Measurements from ENCODE around the gene CHST6.

The CHST6 gene

GRCh38 chr16:75537776-75538175 is 42.5 kb upstream of the CHST6 start:
- Histone ChIP-seq H2BK5ac (ENCODE audit: low read depth, low read length, poor library complexity, severe bottlenecking) (no peak overlapping the region), H3K27ac (ENCODE audit: low read length, poor library complexity, severe bottlenecking) (no peak overlapping the region), H3K79me1 (replicated peaks; ENCODE audit: low read length, poor library complexity, severe bottlenecking) (no peaks in the 10 kb centered on the region), H4K91ac (ENCODE audit: low read length) (no peak overlapping the region), H3K18ac (ENCODE audit: low read depth in 1 of 2, low read length in 2 of 2) (no peak overlapping the region), H3K4me2 (ENCODE audit: low read length, poor library complexity, severe bottlenecking) (no peak overlapping the region), H2AK5ac (ENCODE audit: low read length, severe bottlenecking) (no peak overlapping the region), H3K4ac (ENCODE audit: low read depth in 1 of 2, low read length in 2 of 2) (no peak overlapping the region), H2BK120ac (ENCODE audit: low read depth, low read length) (no peak overlapping the region), H3K9me3 (ENCODE audit: control insufficient read depth, low read length) (no peaks in the 10 kb centered on the region), H3K4me1 (ENCODE audit: control insufficient read depth, insufficient read depth, low read depth, low read length) (peaks cover 8% of the 10 kb centered on the region), H2AFZ (ENCODE audit: low read depth, low read length) (no peak overlapping the region), H3K14ac (ENCODE audit: low read length in 2 of 2) (no peak overlapping the region), H3K36me3 (ENCODE audit: control insufficient read depth in 1 of 2, insufficient read depth in 2 of 2, low read depth in 1 of 2, low read length in 2 of 2) (peaks cover 0 to 9% of the 10 kb centered on the region in 2 experiments), H3K4me3 (ENCODE audit: insufficient read depth in 1 of 2, low read depth in 1 of 2, low read length in 2 of 2) (no peak overlapping the region), H2BK15ac (ENCODE audit: low read depth, poor library complexity, severe bottlenecking) (no peak overlapping the region), H3K23ac (ENCODE audit: low read length in 2 of 2) (no peak overlapping the region), H3K9ac (ENCODE audit: low read length) (no peak overlapping the region), H4K8ac (ENCODE audit: low read length) (no peak overlapping the region), H2BK12ac (ENCODE audit: low read length in 2 of 2) (no peak overlapping the region), H3K27me3 (ENCODE audit: control insufficient read depth in 1 of 2, insufficient read depth in 1 of 2, low read length in 2 of 2) (peaks cover 0 to 11% of the 10 kb centered on the region in 2 experiments)
- DNase-seq = no peak
- WGBS = 93% methylated on average over 2 of the region's 4 CpGs

GRCh38 chr16:75535901-75536300 is 40.7 kb upstream of the CHST6 start, which contains the start of gene CHST5:
Gene CHST5, minus strand, starts transcription at chr16:75536108. Its CDS starts 5,724 bp downstream, at chr16:75530384.
- Histone ChIP-seq H3K4ac (ENCODE audit: low read depth in 1 of 2, low read length in 2 of 2) (no peak within 1 kb of the TSS), H3K4me1 (ENCODE audit: control insufficient read depth, insufficient read depth, low read depth, low read length) (peaks cover 8% of the 10 kb centered on the region), H3K27me3 (ENCODE audit: control insufficient read depth in 1 of 2, insufficient read depth in 1 of 2, low read length in 2 of 2) (peaks cover 14 to 25% of the 10 kb centered on the region in 2 experiments), H2BK15ac (ENCODE audit: low read depth, poor library complexity, severe bottlenecking) (no peak within 1 kb of the TSS), H2AK5ac (ENCODE audit: low read length, severe bottlenecking) (no peak within 1 kb of the TSS), H3K27ac (ENCODE audit: low read length, poor library complexity, severe bottlenecking) (no peak within 1 kb of the TSS), H3K18ac (ENCODE audit: low read depth in 1 of 2, low read length in 2 of 2) (no peak within 1 kb of the TSS), H3K9ac (ENCODE audit: low read length) (no peak within 1 kb of the TSS), H4K91ac (ENCODE audit: low read length) (no peak within 1 kb of the TSS), H3K23ac (ENCODE audit: low read length in 2 of 2) (no peak within 1 kb of the TSS), H2BK5ac (ENCODE audit: low read depth, low read length, poor library complexity, severe bottlenecking) (no peak within 1 kb of the TSS), H2BK12ac (ENCODE audit: low read length in 2 of 2) (no peak within 1 kb of the TSS), H3K14ac (ENCODE audit: low read length in 2 of 2) (no peak within 1 kb of the TSS), H3K9me3 (ENCODE audit: control insufficient read depth, low read length) (no peaks in the 10 kb centered on the region), H3K4me2 (ENCODE audit: low read length, poor library complexity, severe bottlenecking) (no peak within 1 kb of the TSS), H2BK120ac (ENCODE audit: low read depth, low read length) (no peak within 1 kb of the TSS), H4K8ac (ENCODE audit: low read length) (no peak within 1 kb of the TSS), H3K4me3 (ENCODE audit: insufficient read depth in 1 of 2, low read depth in 1 of 2, low read length in 2 of 2) (no peak within 1 kb of the TSS), H3K79me1 (replicated peaks; ENCODE audit: low read length, poor library complexity, severe bottlenecking) (no peaks in the 10 kb centered on the region), H3K36me3 (ENCODE audit: control insufficient read depth in 1 of 2, insufficient read depth in 2 of 2, low read depth in 1 of 2, low read length in 2 of 2) (peaks cover 0 to 3% of the 10 kb centered on the region in 2 experiments), H2AFZ (ENCODE audit: low read depth, low read length) (no peak within 1 kb of the TSS)
- WGBS = 86% methylated on average over 5 of the region's 7 CpGs
- DNase-seq = no peak

- Histone ChIP-seq H2AK5ac (ENCODE audit: low read length, severe bottlenecking) (no peak overlapping the region), H3K27ac (ENCODE audit: low read length, poor library complexity, severe bottlenecking) (no peak overlapping the region), H3K18ac (ENCODE audit: low read depth in 1 of 2, low read length in 2 of 2) (no peak overlapping the region), H3K4me1 (ENCODE audit: control insufficient read depth, insufficient read depth, low read depth, low read length) (peaks cover 8% of the 10 kb centered on the region), H3K4ac (ENCODE audit: low read depth in 1 of 2, low read length in 2 of 2) (no peak overlapping the region), H2BK120ac (ENCODE audit: low read depth, low read length) (no peak overlapping the region), H3K9me3 (ENCODE audit: control insufficient read depth, low read length) (no peaks in the 10 kb centered on the region), H4K91ac (ENCODE audit: low read length) (no peak overlapping the region), H3K79me1 (replicated peaks; ENCODE audit: low read length, poor library complexity, severe bottlenecking) (no peaks in the 10 kb centered on the region), H3K27me3 (ENCODE audit: control insufficient read depth in 1 of 2, insufficient read depth in 1 of 2, low read length in 2 of 2) (peaks cover 14 to 25% of the 10 kb centered on the region in 2 experiments), H3K9ac (ENCODE audit: low read length) (no peak overlapping the region), H2BK5ac (ENCODE audit: low read depth, low read length, poor library complexity, severe bottlenecking) (no peak overlapping the region), H2BK15ac (ENCODE audit: low read depth, poor library complexity, severe bottlenecking) (no peak overlapping the region), H3K23ac (ENCODE audit: low read length in 2 of 2) (no peak overlapping the region), H3K36me3 (ENCODE audit: control insufficient read depth in 1 of 2, insufficient read depth in 2 of 2, low read depth in 1 of 2, low read length in 2 of 2) (peaks cover 0 to 3% of the 10 kb centered on the region in 2 experiments), H3K14ac (ENCODE audit: low read length in 2 of 2) (no peak overlapping the region), H4K8ac (ENCODE audit: low read length) (no peak overlapping the region), H2AFZ (ENCODE audit: low read depth, low read length) (no peak overlapping the region), H3K4me2 (ENCODE audit: low read length, poor library complexity, severe bottlenecking) (no peak overlapping the region), H3K4me3 (ENCODE audit: insufficient read depth in 1 of 2, low read depth in 1 of 2, low read length in 2 of 2) (no peak overlapping the region), H2BK12ac (ENCODE audit: low read length in 2 of 2) (no peak overlapping the region)
- WGBS = 77% methylated on average over 34 of the region's 34 CpGs
- no peak for DNase-seq
These were observed 40.1 kb upstream of the CHST6 start for GRCh38 chr16:75535211-75535843.

GRCh38 chr16:75534560-75535205 is 39.4 kb upstream of the CHST6 start:
- no peak overlapping the region for H3K9ac ChIP-seq (ENCODE audit: low read length)
- no peak overlapping the region for H3K4me3 ChIP-seq (ENCODE audit: insufficient read depth in 1 of 2, low read depth in 1 of 2, low read length in 2 of 2)
- no peak overlapping the region for H2BK5ac ChIP-seq (ENCODE audit: low read depth, low read length, poor library complexity, severe bottlenecking)
- H3K14ac ChIP-seq (ENCODE audit: low read length in 2 of 2) = no peak overlapping the region
- H3K4me1 ChIP-seq (ENCODE audit: control insufficient read depth, insufficient read depth, low read depth, low read length) = peaks cover 8% of the 10 kb centered on the region
- DNase-seq = no peak
- no peak overlapping the region for H3K23ac ChIP-seq (ENCODE audit: low read length in 2 of 2)
- H3K79me1 ChIP-seq (replicated peaks; ENCODE audit: low read length, poor library complexity, severe bottlenecking) = no peaks in the 10 kb centered on the region
- no peak overlapping the region for H3K27ac ChIP-seq (ENCODE audit: low read length, poor library complexity, severe bottlenecking)
- 86% methylated on average over 19 of the region's 19 CpGs for WGBS
- no peak overlapping the region for H2BK15ac ChIP-seq (ENCODE audit: low read depth, poor library complexity, severe bottlenecking)
- no peaks in the 10 kb centered on the region for H3K36me3 ChIP-seq (ENCODE audit: control insufficient read depth in 1 of 2, insufficient read depth in 2 of 2, low read depth in 1 of 2, low read length in 2 of 2)
- H2AK5ac ChIP-seq (ENCODE audit: low read length, severe bottlenecking) = no peak overlapping the region
- no peak overlapping the region for H4K8ac ChIP-seq (ENCODE audit: low read length)
- no peak overlapping the region for H4K91ac ChIP-seq (ENCODE audit: low read length)
- no peak overlapping the region for H2BK12ac ChIP-seq (ENCODE audit: low read length in 2 of 2)
- H2AFZ ChIP-seq (ENCODE audit: low read depth, low read length) = no peak overlapping the region
- H3K4ac ChIP-seq (ENCODE audit: low read depth in 1 of 2, low read length in 2 of 2) = no peak overlapping the region
- H3K18ac ChIP-seq (ENCODE audit: low read depth in 1 of 2, low read length in 2 of 2) = no peak overlapping the region
- no peak overlapping the region for H2BK120ac ChIP-seq (ENCODE audit: low read depth, low read length)
- no peak overlapping the region for H3K4me2 ChIP-seq (ENCODE audit: low read length, poor library complexity, severe bottlenecking)
- peaks cover 14 to 25% of the 10 kb centered on the region in 2 experiments for H3K27me3 ChIP-seq (ENCODE audit: control insufficient read depth in 1 of 2, insufficient read depth in 1 of 2, low read length in 2 of 2)
- H3K9me3 ChIP-seq (ENCODE audit: control insufficient read depth, low read length) = no peaks in the 10 kb centered on the region

Measured in mesenchymal stem cell (in vitro differentiated cells and primary cell).